ENCODE measurements around the gene CACFD1. TPM values are rescaled to one million over a fixed set of nuclear protein-coding genes. Genes with fewer than 3 reads are reported as not detected.

CACFD1 gene
- total RNA-seq, 1 experiment from 2014 or later, result 1.5 TPM

GRCh38 chr9:133505901-133506652, 46.3 kb downstream of the CACFD1 start:
- peaks cover 15% of the 10 kb centered on the region for H3K9me3 Mint-ChIP-seq (ENCODE audit: unreplicated experiment)
- intact Hi-C loops (cut with micrococcal nuclease), result no loop called here
- peaks cover 31% of the 10 kb centered on the region for H3K27me3 Mint-ChIP-seq (ENCODE audit: insufficient read depth, unreplicated experiment)
- H3K4me3 Mint-ChIP-seq (ENCODE audit: unreplicated experiment), result no peak overlapping the region
- TF ChIP-seq CTCF (IDR thresholded peaks at IDR 0.05; ENCODE audit: unreplicated experiment), result no peak
- no peak for DNase-seq (ENCODE audit: unreplicated experiment)
- CTCF ChIA-PET, result interaction anchor here (0.7 to 1.3 kb wide), 3 partner anchors 12 to 26 kb away, joined by 3 to 4 read pairs (median 4); no protein-coding TSS in a partner anchor
- H3K27ac Mint-ChIP-seq (ENCODE audit: low read depth, unreplicated experiment), result no peak overlapping the region
- no TSS peak for BruUV-seq (replicated peaks)
- H3K36me3 Mint-ChIP-seq (ENCODE audit: insufficient read depth, unreplicated experiment), result no peaks in the 10 kb centered on the region
- peaks cover 7% of the 10 kb centered on the region for H3K4me1 Mint-ChIP-seq (ENCODE audit: insufficient read depth, unreplicated experiment)
- POLR2A ChIA-PET, result interaction anchor here (0.6 kb wide), 1 partner anchor 487 kb away, joined by 3 read pairs; no protein-coding TSS in a partner anchor

GRCh38 chr9:133506653-133507038, 46.9 kb downstream of the CACFD1 start:
- Mint-ChIP-seq H3K4me3 (ENCODE audit: unreplicated experiment) (no peak overlapping the region), H3K27me3 (ENCODE audit: insufficient read depth, unreplicated experiment) (peaks cover 26% of the 10 kb centered on the region), H3K36me3 (ENCODE audit: insufficient read depth, unreplicated experiment) (no peaks in the 10 kb centered on the region), H3K4me1 (ENCODE audit: insufficient read depth, unreplicated experiment) (peaks cover 7% of the 10 kb centered on the region), H3K27ac (ENCODE audit: low read depth, unreplicated experiment) (no peak overlapping the region), H3K9me3 (ENCODE audit: unreplicated experiment) (peaks cover 9% of the 10 kb centered on the region)
- intact Hi-C loops (cut with micrococcal nuclease), result no loop called here
- no TSS peak for BruUV-seq (replicated peaks)
- TF ChIP-seq CTCF (IDR thresholded peaks at IDR 0.05; ENCODE audit: unreplicated experiment), result no peak
- ChIA-PET CTCF (no interaction called here), POLR2A (interaction anchor here (0.6 kb wide), 1 partner anchor 487 kb away, joined by 3 read pairs; no protein-coding TSS in a partner anchor)
- peak; percentile 17 for DNase-seq (ENCODE audit: unreplicated experiment)

GRCh38 chr9:133507246-133507965, 47.6 kb downstream of the CACFD1 start:
- TF ChIP-seq CTCF (IDR thresholded peaks at IDR 0.05; ENCODE audit: unreplicated experiment), result no peak
- Mint-ChIP-seq H3K4me1 (ENCODE audit: insufficient read depth, unreplicated experiment) (peaks cover 7% of the 10 kb centered on the region), H3K36me3 (ENCODE audit: insufficient read depth, unreplicated experiment) (no peaks in the 10 kb centered on the region), H3K27ac (ENCODE audit: low read depth, unreplicated experiment) (no peak overlapping the region), H3K9me3 (ENCODE audit: unreplicated experiment) (peaks cover 3% of the 10 kb centered on the region), H3K4me3 (ENCODE audit: unreplicated experiment) (no peak overlapping the region), H3K27me3 (ENCODE audit: insufficient read depth, unreplicated experiment) (peaks cover 18% of the 10 kb centered on the region)
- POLR2A ChIA-PET, result no interaction called here
- no TSS peak for BruUV-seq (replicated peaks)
- CTCF ChIA-PET, result no interaction called here
- intact Hi-C loops (cut with micrococcal nuclease), result no loop called here
- DNase-seq (ENCODE audit: unreplicated experiment), result no peak

- DNase-seq (ENCODE audit: unreplicated experiment), result no peak
- Mint-ChIP-seq H3K4me3 (ENCODE audit: unreplicated experiment) (no peak overlapping the region), H3K9me3 (ENCODE audit: unreplicated experiment) (no peaks in the 10 kb centered on the region), H3K27ac (ENCODE audit: low read depth, unreplicated experiment) (no peak overlapping the region), H3K4me1 (ENCODE audit: insufficient read depth, unreplicated experiment) (peaks cover 7% of the 10 kb centered on the region), H3K27me3 (ENCODE audit: insufficient read depth, unreplicated experiment) (peaks cover 12% of the 10 kb centered on the region), H3K36me3 (ENCODE audit: insufficient read depth, unreplicated experiment) (no peaks in the 10 kb centered on the region)
- intact Hi-C loops (cut with micrococcal nuclease), result no loop called here
- BruUV-seq (replicated peaks), result no TSS peak
- ChIA-PET CTCF (no interaction called here), POLR2A (no interaction called here)
- no peak for TF ChIP-seq CTCF (IDR thresholded peaks at IDR 0.05; ENCODE audit: unreplicated experiment)
Measured at GRCh38 chr9:133508046-133508445, 48.3 kb downstream of the CACFD1 start.

Data from MCF 10A (cell line).